Panc1 (cell line): ENCODE data around the gene GLIS1. TPM values are rescaled to one million over a fixed set of nuclear protein-coding genes. Genes with fewer than 3 reads are reported as not detected.

Source experiments
- ATAC-seq: fragments of 200-7000 bp; cut with Tn5 transposase; 2 replicates; pipeline ENCODE4 v1.9.1; 2020; ENCODE audit warnings: mild to moderate bottlenecking, moderate library complexity
- BruUV-seq: library from RNA; stranded (reverse); fragments of 400-500 nt; replicated peaks from 2 replicates; lab custom pipeline; 2021; lab: Mats Ljungman, UMichigan
- CTCF ChIA-PET: fragments of 300-600 bp; sonication (Branson Sonifier 250); formaldehyde crosslinking; loops from one replicate; lab custom pipeline; 2022; ENCODE audit warnings: antibody characterized with exemption; lab: Charles Lee
- POLR2A ChIA-PET: fragments of 300-600 bp; sonication (Branson Sonifier 250); formaldehyde crosslinking; loops from one replicate; lab custom pipeline; 2022; ENCODE audit warnings: antibody characterized with exemption; lab: Charles Lee
- DNase-seq: peaks from one replicate; pipeline ENCODE4 v3.0.0-alpha.2; 2010; ENCODE audit warnings: low read depth, low spot score
- H3K27ac ChIP-seq: 2 replicates; pipeline ENCODE4 v1.5.1; 2011; ENCODE audit warnings: mild to moderate bottlenecking, low read length, inconsistent platforms
- H3K27me3 ChIP-seq: fragments of 200-500 bp; sonication (Bioruptor generic); 2 replicates; pipeline ENCODE4 v1.6.0; 2014; ENCODE audit warnings: low read length, inconsistent platforms; ENCODE audit not compliant: control insufficient read depth, insufficient read depth
- H3K36me3 ChIP-seq: fragments of 200-500 bp; sonication (Bioruptor generic); 2 replicates; pipeline ENCODE4 v1.5.1; 2014; ENCODE audit warnings: inconsistent platforms, mild to moderate bottlenecking, low read length, moderate library complexity; ENCODE audit not compliant: control insufficient read depth, insufficient read depth
- H3K4me1 ChIP-seq: 2 replicates; pipeline ENCODE4 v1.5.1; 2011; ENCODE audit warnings: inconsistent platforms, mild to moderate bottlenecking, low read length, moderate library complexity; ENCODE audit not compliant: control insufficient read depth, insufficient read depth
- H3K4me3 ChIP-seq, 2 experiments: 2 replicates each; pipeline ENCODE4 v1.5.1; 2011 to 2012; ENCODE audit warnings: low read depth in 2 of 2, low read length in 2 of 2, mild to moderate bottlenecking in 2 of 2, inconsistent platforms in 1 of 2, moderate library complexity in 1 of 2
- H3K9me3 ChIP-seq: fragments of 200-500 bp; sonication (Bioruptor generic); 2 replicates; pipeline ENCODE4 v1.5.1; 2014; ENCODE audit warnings: low read depth, mild to moderate bottlenecking, inconsistent platforms, low read length, moderate library complexity; ENCODE audit not compliant: control insufficient read depth, insufficient read depth
- CTCF ChIP-seq: fragments of 450-650 bp; IDR thresholded peaks from 2 replicates; pipeline ENCODE4 v1.5.1; 2017; ENCODE audit warnings: mild to moderate bottlenecking
- POLR2AphosphoS5 ChIP-seq: IDR thresholded peaks from 2 replicates; pipeline ENCODE4 v1.6.1; 2012; ENCODE audit warnings: mild to moderate bottlenecking, low read depth, low read length, moderate library complexity
- REST ChIP-seq, 2 experiments: IDR thresholded peaks; 2 replicates each; pipeline ENCODE4 v1.6.1; 2011 to 2012; ENCODE audit warnings: low read depth in 2 of 2, control low read depth in 1 of 2, low read length in 1 of 2, mild to moderate bottlenecking in 1 of 2, moderate library complexity in 1 of 2; ENCODE audit not compliant: insufficient read depth in 1 of 2
- SIN3A ChIP-seq: IDR thresholded peaks from 2 replicates; pipeline ENCODE4 v1.6.1; 2012; ENCODE audit warnings: low read depth, mild to moderate bottlenecking, low read length, moderate library complexity, borderline replicate concordance; ENCODE audit not compliant: insufficient read depth
- TCF7L2 ChIP-seq: IDR thresholded peaks from 2 replicates; pipeline ENCODE4 v1.6.1; 2011; ENCODE audit warnings: mild to moderate bottlenecking, low read depth, low read length, inconsistent platforms
- in situ Hi-C: cut with HindIII; loops from 2 replicates; pipeline ENCODE4 v1.10.0; 2016; ENCODE audit warnings: low sequenced_read_pairs, low pct_unique_long_range_greater_than_20kb
- intact Hi-C: fragments of 100-400 bp; cut with micrococcal nuclease; formaldehyde crosslinking; loops from one replicate; pipeline ENCODE4 v1.10.0; 2022; ENCODE audit not compliant: unreplicated experiment
- total RNA-seq: library from RNA; stranded (reverse); gene quantifications from one replicate; pipeline ENCODE4 v1.2.1, GENCODE V29; 2021; ENCODE audit not compliant: unreplicated experiment

GLIS1 gene
- total RNA-seq, 1 experiment from 2014 or later, result 0.28 TPM

DNA sequence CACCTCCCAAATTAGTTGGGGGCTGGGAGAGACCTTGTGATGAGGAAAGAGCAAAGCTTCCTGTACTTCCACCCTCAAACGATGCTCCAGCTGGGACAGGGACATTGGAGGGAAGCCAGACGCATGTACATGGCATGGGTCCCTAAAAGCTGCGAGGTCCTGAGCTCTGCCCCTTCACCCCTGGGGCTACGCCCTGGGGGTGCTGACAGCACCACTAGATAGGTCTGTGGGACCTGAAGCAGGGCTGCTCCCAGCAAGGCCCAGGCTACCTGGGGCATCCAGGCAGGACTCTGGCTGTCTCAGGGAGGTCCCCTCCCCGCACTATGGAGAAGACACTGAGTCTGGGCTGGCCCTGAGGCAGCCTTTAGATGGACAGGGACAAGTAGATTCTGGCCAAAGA lies 196.4 kb downstream of the GLIS1 start:
- Histone ChIP-seq H3K27me3 (no peaks in the 10 kb centered on the region), H3K4me3 (no peak overlapping the region), H3K36me3 (no peaks in the 10 kb centered on the region), H3K27ac (no peak overlapping the region), H3K4me1 (no peaks in the 10 kb centered on the region), H3K9me3 (no peaks in the 10 kb centered on the region)
- no peak for TF ChIP-seq CTCF
- no peak for TF ChIP-seq REST (IDR thresholded peaks at IDR 0.05; ENCODE audit: insufficient read depth in 1 of 2, low read depth in 2 of 2, low read length in 1 of 2)
- no peak for TF ChIP-seq SIN3A
- no peak for TF ChIP-seq POLR2AphosphoS5
- no peak for TF ChIP-seq TCF7L2
- intact Hi-C loops (no loop called here), in situ Hi-C loops (no loop called here)
- no peak for ATAC-seq
- no peak for DNase-seq
- no TSS peak for BruUV-seq
- ChIA-PET POLR2A (interaction anchor here (0.6 kb wide), 1 partner anchor 255 kb away, joined by 4 read pairs; no protein-coding TSS in a partner anchor), CTCF (no interaction called here)

- intact Hi-C loops, result no loop called here
- H3K9me3 ChIP-seq, result no peaks in the 10 kb centered on the region
- ChIA-PET CTCF (no interaction called here), POLR2A (interaction anchor here (0.6 kb wide), 1 partner anchor 256 kb away, joined by 4 read pairs; no protein-coding TSS in a partner anchor)
- ATAC-seq (no peak), DNase-seq (no peak)
- TF ChIP-seq REST (IDR thresholded peaks at IDR 0.05; ENCODE audit: insufficient read depth in 1 of 2, low read depth in 2 of 2, low read length in 1 of 2), result no peak
- TF ChIP-seq TCF7L2, result no peak
- TF ChIP-seq POLR2AphosphoS5, result no peak
- no peak for TF ChIP-seq SIN3A
- no peak for TF ChIP-seq CTCF
- in situ Hi-C loops, result no loop called here
- no peak overlapping the region for H3K4me3 ChIP-seq
- H3K36me3 ChIP-seq, result no peaks in the 10 kb centered on the region
- no TSS peak for BruUV-seq
- H3K27me3 ChIP-seq, result no peaks in the 10 kb centered on the region
- no peak overlapping the region for H3K27ac ChIP-seq
- no peaks in the 10 kb centered on the region for H3K4me1 ChIP-seq
Measured at GRCh38 chr1:53541761-53542550, 197.0 kb downstream of the GLIS1 start.
